ENCODE results near the gene LRMDA.

- TF ChIP-seq CTCF (IDR thresholded peaks at IDR 0.05) (no peak), POLR2AphosphoS5 (IDR thresholded peaks at IDR 0.05) (no peak)
Observed at GRCh38 chr10:76192694-76193320, 761.4 kb downstream of the LRMDA start.

All from sigmoid colon (tissue), 4 donors.